B cell (primary cell): ENCODE data around the gene GPC5. TPM values are rescaled to one million over a fixed set of nuclear protein-coding genes. Genes with fewer than 3 reads are reported as not detected.

Source experiments
- ATAC-seq: fragments of 200-7000 bp; cut with Tn5 transposase; one replicate; pipeline ENCODE4 v1.10.0; 2021; ENCODE audit warnings: low read depth, mild to moderate bottlenecking, moderate number of reproducible peaks, moderate library complexity
- CTCF ChIA-PET: fragments of 350-600 bp; sonication (Branson Sonifier 250); formaldehyde crosslinking; loops from one replicate; lab custom pipeline; 2021; ENCODE audit warnings: antibody characterized with exemption, inconsistent platforms; lab: Charles Lee
- POLR2A ChIA-PET: fragments of 350-600 bp; sonication (Branson Sonifier 250); formaldehyde crosslinking; loops from one replicate; lab custom pipeline; 2021; ENCODE audit warnings: antibody characterized with exemption; lab: Charles Lee
- DNase-seq: peaks from one replicate; pipeline ENCODE4 v3.0.0; 2013
- H2AFZ ChIP-seq: 2 replicates; pipeline ENCODE4 v1.6.1; 2012; ENCODE audit warnings: mild to moderate bottlenecking, low read depth, low read length; ENCODE audit not compliant: insufficient read depth, poor library complexity, severe bottlenecking
- H3K27ac ChIP-seq, 2 donors: 1 replicate in 1 of 2; 2 replicates in 1 of 2; pipeline ENCODE4 v1.5.1; 2012 to 2013; ENCODE audit warnings: low read length in 2 of 2, mild to moderate bottlenecking in 2 of 2, moderate library complexity in 1 of 2
- H3K27me3 ChIP-seq, 4 experiments: fragments of 200-600 bp in 1 of 4; sonication (generic) in 1 of 4; replicated peaks in 1 of 4; 1 replicate in 2 of 4; 2 replicates in 2 of 4; pipeline versions ENCODE4 v1.6.1 to v1.7.0; 2013 to 2016; ENCODE audit warnings: low read length in 3 of 4, mild to moderate bottlenecking in 2 of 4, mixed read lengths in 1 of 4, moderate library complexity in 1 of 4; ENCODE audit not compliant: insufficient read depth in 4 of 4, control insufficient read depth in 3 of 4; ENCODE audit errors: control extremely low read depth in 1 of 4
- H3K36me3 ChIP-seq, 2 experiments: replicated peaks in 1 of 2; 1 replicate in 1 of 2; 2 replicates in 1 of 2; pipeline versions ENCODE4 v1.6.1 to v1.7.1; 2013; ENCODE audit warnings: low read length in 1 of 2; ENCODE audit not compliant: insufficient read depth in 2 of 2, control insufficient read depth in 1 of 2; ENCODE audit errors: control extremely low read depth in 1 of 2, extremely low read depth in 1 of 2
- H3K4me1 ChIP-seq, 2 donors: fragments of 200-600 bp in 1 of 2; sonication (generic) in 1 of 2; 1 replicate in 1 of 2; 2 replicates in 1 of 2; pipeline versions ENCODE4 v1.5.1 to v1.6.1; 2013 to 2017; ENCODE audit warnings: low read length in 2 of 2; ENCODE audit not compliant: control insufficient read depth in 2 of 2, insufficient read depth in 2 of 2
- H3K4me2 ChIP-seq: replicated peaks from 2 replicates; pipeline ENCODE3; 2012; ENCODE audit warnings: mild to moderate bottlenecking, low read depth, low read length; ENCODE audit not compliant: poor library complexity, severe bottlenecking
- H3K4me3 ChIP-seq, 5 experiments: fragments of 200-600 bp in 1 of 5; sonication (generic) in 1 of 5; 1 replicate in 3 of 5; 2 replicates in 2 of 5; pipeline versions ENCODE4 v1.5.1 to v1.7.0; 2011 to 2016; ENCODE audit warnings: low read length in 4 of 5, mild to moderate bottlenecking in 4 of 5, low read depth in 2 of 5, control low read depth in 1 of 5, moderate library complexity in 1 of 5; ENCODE audit not compliant: insufficient read depth in 1 of 5; ENCODE audit errors: control extremely low read depth in 1 of 5, extremely low read depth in 1 of 5
- H3K79me2 ChIP-seq: fragments of 200-600 bp; sonication (generic); one replicate; pipeline ENCODE4 v1.6.0; 2016; ENCODE audit warnings: low read length; ENCODE audit not compliant: control insufficient read depth, insufficient read depth
- H3K9ac ChIP-seq: fragments of 200-600 bp; sonication (generic); 2 replicates; pipeline ENCODE4 v1.6.1; 2017; ENCODE audit warnings: mild to moderate bottlenecking, low read length, moderate library complexity
- H3K9me3 ChIP-seq, 3 donors: one replicate each; pipeline versions ENCODE4 v1.6.1 to v1.7.1; 2013; ENCODE audit warnings: low read length in 2 of 3; ENCODE audit not compliant: control insufficient read depth in 2 of 3, insufficient read depth in 1 of 3; ENCODE audit errors: control extremely low read depth in 1 of 3
- H4K20me1 ChIP-seq: 2 replicates; pipeline ENCODE4 v1.6.0; 2012; ENCODE audit warnings: mild to moderate bottlenecking, low read length; ENCODE audit not compliant: insufficient read depth, control insufficient read depth, poor library complexity, severe bottlenecking
- H3K27ac Mint-ChIP-seq: one replicate; pipeline ENCODE4 v1.8.0; 2021; ENCODE audit warnings: mixed read lengths
- H3K27me3 Mint-ChIP-seq: one replicate; pipeline ENCODE4 v1.8.0; 2021; ENCODE audit warnings: mixed read lengths
- H3K4me1 Mint-ChIP-seq: one replicate; pipeline ENCODE4 v1.8.0; 2021; ENCODE audit warnings: mixed read lengths
- H3K4me3 Mint-ChIP-seq: one replicate; pipeline ENCODE4 v1.8.0; 2021; ENCODE audit warnings: mixed read lengths
- H3K9me3 Mint-ChIP-seq: one replicate; pipeline ENCODE4 v1.8.0; 2022; ENCODE audit warnings: mixed read lengths; ENCODE audit not compliant: insufficient read depth
- EZH2 ChIP-seq: IDR thresholded peaks from 2 replicates; pipeline ENCODE4 v1.6.1; 2012; ENCODE audit warnings: borderline replicate concordance, low read depth, mild to moderate bottlenecking, moderate library complexity, low read length; ENCODE audit not compliant: insufficient read depth, poor library complexity, severe bottlenecking
- WGBS: methylation state at CpG from one replicate; pipeline ENCODE4 v1.1.5; 2013; ENCODE audit warnings: missing lambda C conversion rate; ENCODE audit not compliant: insufficient coverage; 5-methylcytosine and 5-hydroxymethylcytosine counted together
- intact Hi-C: fragments of 100-400 bp; cut with micrococcal nuclease; formaldehyde crosslinking; loops from one replicate; pipeline ENCODE4 v1.10.0; 2022
- polyA plus RNA-seq: library from polyadenylated mRNA; depleted of rRNA; stranded (reverse); fragments of >200 nt; gene quantifications from 2 replicates; pipeline ENCODE4 v1.2.3, GENCODE V29; 2012
- total RNA-seq, 2 donors: library from RNA; stranded (reverse); fragments of 120-200 nt in 1 of 2; gene quantifications; 1 replicate in 1 of 2; 2 replicates in 1 of 2; pipeline versions ENCODE4 v1.2.3 to v1.2.4, GENCODE V29; 2013 to 2022
- TF ChIP-seq, protein P1 (sequence below): fragments of 200-600 bp; IDR thresholded peaks from one replicate; pipeline ENCODE4 v1.8.0; 2022; ENCODE audit warnings: antibody characterized with exemption, mild to moderate bottlenecking

Gene GPC5
- total and polyA plus RNA-seq, 2 donors (not counting 1 experiment from before 2014, with no cell fraction given): 0.15 to 0.30 TPM

DNA sequence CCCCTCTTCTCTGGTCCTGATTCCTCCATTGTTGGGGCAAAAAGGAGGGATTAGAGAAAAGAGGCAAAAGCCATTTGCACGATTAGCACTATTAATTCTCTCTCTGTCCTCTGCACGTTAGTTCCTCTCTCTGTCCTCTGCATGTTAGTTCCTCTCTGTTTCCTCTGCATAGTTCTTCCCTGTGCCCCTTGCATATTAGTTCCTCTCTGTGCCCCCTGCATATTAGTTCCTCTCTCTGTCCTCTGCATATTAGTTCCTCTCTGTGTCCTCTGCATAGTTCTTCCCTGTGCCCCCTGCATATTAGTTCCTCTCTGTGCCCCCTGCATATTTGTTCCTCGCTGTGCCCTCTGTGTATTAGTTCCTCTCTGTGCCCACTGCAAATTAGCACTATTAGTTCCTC is 981.0 kb downstream of the GPC5 start:
- Histone ChIP-seq H3K9me3 (peaks cover 0 to 6% (median 0%) of the 10 kb centered on the region in 3 donors), H4K20me1 (no peaks in the 10 kb centered on the region), H3K4me1 (no peaks in the 10 kb centered on the region), H2AFZ (no peak overlapping the region), H3K27me3 (no peaks in the 10 kb centered on the region), H3K79me2 (no peaks in the 10 kb centered on the region), H3K36me3 (no peaks in the 10 kb centered on the region), H3K4me3 (no peak overlapping the region), H3K27ac (no peak overlapping the region), H3K9ac (no peak overlapping the region), H3K4me2 (no peak overlapping the region)
- Mint-ChIP-seq H3K27ac (no peak overlapping the region), H3K9me3 (no peaks in the 10 kb centered on the region), H3K27me3 (no peaks in the 10 kb centered on the region), H3K4me3 (no peak overlapping the region), H3K4me1 (no peaks in the 10 kb centered on the region)
- DNase-seq (no peak), ATAC-seq (no peak)
- intact Hi-C loops: no loop called here
- ChIA-PET POLR2A (no interaction called here), CTCF (no interaction called here)
- no peak for TF ChIP-seq EZH2
- TF ChIP-seq, protein P1, sequence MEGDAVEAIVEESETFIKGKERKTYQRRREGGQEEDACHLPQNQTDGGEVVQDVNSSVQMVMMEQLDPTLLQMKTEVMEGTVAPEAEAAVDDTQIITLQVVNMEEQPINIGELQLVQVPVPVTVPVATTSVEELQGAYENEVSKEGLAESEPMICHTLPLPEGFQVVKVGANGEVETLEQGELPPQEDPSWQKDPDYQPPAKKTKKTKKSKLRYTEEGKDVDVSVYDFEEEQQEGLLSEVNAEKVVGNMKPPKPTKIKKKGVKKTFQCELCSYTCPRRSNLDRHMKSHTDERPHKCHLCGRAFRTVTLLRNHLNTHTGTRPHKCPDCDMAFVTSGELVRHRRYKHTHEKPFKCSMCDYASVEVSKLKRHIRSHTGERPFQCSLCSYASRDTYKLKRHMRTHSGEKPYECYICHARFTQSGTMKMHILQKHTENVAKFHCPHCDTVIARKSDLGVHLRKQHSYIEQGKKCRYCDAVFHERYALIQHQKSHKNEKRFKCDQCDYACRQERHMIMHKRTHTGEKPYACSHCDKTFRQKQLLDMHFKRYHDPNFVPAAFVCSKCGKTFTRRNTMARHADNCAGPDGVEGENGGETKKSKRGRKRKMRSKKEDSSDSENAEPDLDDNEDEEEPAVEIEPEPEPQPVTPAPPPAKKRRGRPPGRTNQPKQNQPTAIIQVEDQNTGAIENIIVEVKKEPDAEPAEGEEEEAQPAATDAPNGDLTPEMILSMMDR: no peak
- WGBS: 49% methylated on average over 3 of the region's 3 CpGs

DNA sequence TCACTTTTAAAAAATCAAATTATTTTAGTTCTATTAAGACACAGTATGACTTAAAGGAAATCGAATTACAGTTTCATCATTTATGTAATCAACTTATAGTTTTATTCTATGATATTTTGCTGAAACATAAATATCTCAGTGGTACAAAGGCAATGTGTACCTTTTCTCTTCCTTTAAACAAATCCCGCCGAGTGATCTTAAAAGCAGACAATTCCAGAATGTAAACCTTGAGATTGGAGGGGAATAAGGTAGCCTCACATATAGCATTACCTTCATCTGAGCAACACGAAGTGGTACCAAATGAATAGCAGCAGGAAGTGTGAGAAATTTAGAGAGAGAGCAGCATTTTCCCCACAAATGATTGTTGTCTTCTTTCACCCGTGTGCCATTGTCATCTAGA is 986.0 kb downstream of the GPC5 start:
- no peak overlapping the region for H2AFZ ChIP-seq
- H3K36me3 ChIP-seq: no peaks in the 10 kb centered on the region
- Mint-ChIP-seq H3K27ac (no peak overlapping the region), H3K27me3 (no peaks in the 10 kb centered on the region), H3K4me1 (no peaks in the 10 kb centered on the region), H3K9me3 (no peaks in the 10 kb centered on the region), H3K4me3 (no peak overlapping the region)
- TF ChIP-seq, protein P1: no peak
- TF ChIP-seq EZH2: no peak
- H3K79me2 ChIP-seq: no peaks in the 10 kb centered on the region
- H3K4me3 ChIP-seq: no peak overlapping the region
- H3K9me3 ChIP-seq: peaks cover 0 to 3% (median 0%) of the 10 kb centered on the region in 3 donors
- ChIA-PET POLR2A (no interaction called here), CTCF (no interaction called here)
- H3K27me3 ChIP-seq: no peaks in the 10 kb centered on the region
- whole genome bisulfite sequencing: no CpG with 5 or more reads among the region's 5 CpGs
- DNase-seq (no peak), ATAC-seq (no peak)
- intact Hi-C loops: no loop called here
- no peak overlapping the region for H3K4me2 ChIP-seq
- H3K27ac ChIP-seq: no peak overlapping the region
- H3K9ac ChIP-seq: no peak overlapping the region
- H4K20me1 ChIP-seq: no peaks in the 10 kb centered on the region
- H3K4me1 ChIP-seq: no peaks in the 10 kb centered on the region
